Caco-2 (cell line): ENCODE measurements around the gene KLHDC7A. TPM values are rescaled to one million over a fixed set of nuclear protein-coding genes. Genes with fewer than 3 reads are reported as not detected.

Experiments used
- BruUV-seq: library from RNA; stranded (reverse); fragments of 400-500 nt; replicated peaks from 2 replicates; lab custom pipeline; 2021; lab: Mats Ljungman, UMichigan
- CTCF ChIA-PET: fragments of 300-600 bp; sonication (Branson Sonifier 250); formaldehyde crosslinking; loops from one replicate; lab custom pipeline; 2022; ENCODE audit warnings: antibody characterized with exemption; lab: Charles Lee
- POLR2A ChIA-PET: fragments of 300-600 bp; sonication (Branson Sonifier 250); formaldehyde crosslinking; loops from one replicate; lab custom pipeline; 2022; ENCODE audit warnings: antibody characterized with exemption; lab: Charles Lee
- DNase-seq, 2 experiments: peaks; one replicate each; pipeline versions ENCODE4 v3.0.0 to v3.0.0-alpha.2; 2020 to 2022
- H3K27me3 ChIP-seq: replicated peaks from 2 replicates; pipeline ENCODE4 v1.6.0; 2011; ENCODE audit warnings: low read length; ENCODE audit not compliant: control insufficient read depth, insufficient read depth
- H3K36me3 ChIP-seq: 2 replicates; pipeline ENCODE4 v1.5.1; 2011; ENCODE audit warnings: low read length; ENCODE audit not compliant: control insufficient read depth, insufficient read depth
- H3K4me1 ChIP-seq: fragments of 250-450 bp; sonication (Bioruptor Pico); 2 replicates; pipeline ENCODE4 v1.5.1; 2020; ENCODE audit warnings: mild to moderate bottlenecking
- H3K4me3 ChIP-seq: 2 replicates; pipeline ENCODE4 v1.5.1; 2011; ENCODE audit warnings: low read depth, mild to moderate bottlenecking, control low read depth, low read length
- H3K9me3 ChIP-seq: fragments of 250-450 bp; sonication (Bioruptor Pico); 2 replicates; pipeline ENCODE4 v1.5.1; 2020; ENCODE audit warnings: mild to moderate bottlenecking, moderate library complexity
- H3K27ac Mint-ChIP-seq: one replicate; pipeline ENCODE4 v1.8.0; 2022; ENCODE audit warnings: mixed read lengths; ENCODE audit not compliant: unreplicated experiment
- H3K27me3 Mint-ChIP-seq: one replicate; pipeline ENCODE4 v1.8.0; 2022; ENCODE audit warnings: mixed read lengths; ENCODE audit not compliant: insufficient read depth, unreplicated experiment
- H3K36me3 Mint-ChIP-seq: one replicate; pipeline ENCODE4 v1.8.0; 2022; ENCODE audit warnings: mild to moderate bottlenecking, mixed read lengths; ENCODE audit not compliant: insufficient read depth, unreplicated experiment
- H3K4me1 Mint-ChIP-seq: one replicate; pipeline ENCODE4 v1.8.0; 2022; ENCODE audit warnings: low read depth, mixed read lengths; ENCODE audit not compliant: unreplicated experiment
- H3K4me3 Mint-ChIP-seq: one replicate; pipeline ENCODE4 v1.8.0; 2022; ENCODE audit warnings: mild to moderate bottlenecking, moderate library complexity, mixed read lengths; ENCODE audit not compliant: unreplicated experiment
- H3K9me3 Mint-ChIP-seq: one replicate; pipeline ENCODE4 v1.8.0; 2022; ENCODE audit warnings: mixed read lengths; ENCODE audit not compliant: unreplicated experiment
- intact Hi-C: fragments of 100-400 bp; cut with micrococcal nuclease; formaldehyde crosslinking; loops from one replicate; pipeline ENCODE4 v1.10.0; 2022; ENCODE audit not compliant: unreplicated experiment
- total RNA-seq: library from RNA; stranded (reverse); gene quantifications from 2 replicates; pipeline ENCODE4 v1.2.3, GENCODE V29; 2022
- TF ChIP-seq, protein P1 (sequence below), 2 experiments: fragments of 200-600 bp in 1 of 2; IDR thresholded peaks; 1 replicate in 1 of 2; 2 replicates in 1 of 2; pipeline versions ENCODE4 v1.5.1 to v1.8.0; 2011 to 2022; ENCODE audit warnings: antibody characterized with exemption in 1 of 2, control low read depth in 1 of 2, inconsistent platforms in 1 of 2, low read depth in 1 of 2, low read length in 1 of 2, mild to moderate bottlenecking in 1 of 2, moderate library complexity in 1 of 2; ENCODE audit not compliant: insufficient read depth in 1 of 2, severe bottlenecking in 1 of 2, unreplicated experiment in 1 of 2

KLHDC7A gene
- total RNA-seq, 1 experiment from 2014 or later = 6.1 TPM

- ChIA-PET CTCF (no interaction called here), POLR2A (interaction anchor here (0.6 kb wide), 1 partner anchor 1149 kb away, joined by 3 read pairs; no protein-coding TSS in a partner anchor)
- no peak overlapping the region for H3K4me3 ChIP-seq
- no peaks in the 10 kb centered on the region for H3K4me1 ChIP-seq
- no peaks in the 10 kb centered on the region for H3K4me1 Mint-ChIP-seq
- intact Hi-C loops = no loop called here
- DNase-seq = no peak
- H3K36me3 ChIP-seq = no peaks in the 10 kb centered on the region
- no TSS peak for BruUV-seq
- H3K27me3 ChIP-seq = no peaks in the 10 kb centered on the region
- H3K9me3 ChIP-seq = no peaks in the 10 kb centered on the region
- peaks cover 3% of the 10 kb centered on the region for H3K27me3 Mint-ChIP-seq
- TF ChIP-seq, protein P1, sequence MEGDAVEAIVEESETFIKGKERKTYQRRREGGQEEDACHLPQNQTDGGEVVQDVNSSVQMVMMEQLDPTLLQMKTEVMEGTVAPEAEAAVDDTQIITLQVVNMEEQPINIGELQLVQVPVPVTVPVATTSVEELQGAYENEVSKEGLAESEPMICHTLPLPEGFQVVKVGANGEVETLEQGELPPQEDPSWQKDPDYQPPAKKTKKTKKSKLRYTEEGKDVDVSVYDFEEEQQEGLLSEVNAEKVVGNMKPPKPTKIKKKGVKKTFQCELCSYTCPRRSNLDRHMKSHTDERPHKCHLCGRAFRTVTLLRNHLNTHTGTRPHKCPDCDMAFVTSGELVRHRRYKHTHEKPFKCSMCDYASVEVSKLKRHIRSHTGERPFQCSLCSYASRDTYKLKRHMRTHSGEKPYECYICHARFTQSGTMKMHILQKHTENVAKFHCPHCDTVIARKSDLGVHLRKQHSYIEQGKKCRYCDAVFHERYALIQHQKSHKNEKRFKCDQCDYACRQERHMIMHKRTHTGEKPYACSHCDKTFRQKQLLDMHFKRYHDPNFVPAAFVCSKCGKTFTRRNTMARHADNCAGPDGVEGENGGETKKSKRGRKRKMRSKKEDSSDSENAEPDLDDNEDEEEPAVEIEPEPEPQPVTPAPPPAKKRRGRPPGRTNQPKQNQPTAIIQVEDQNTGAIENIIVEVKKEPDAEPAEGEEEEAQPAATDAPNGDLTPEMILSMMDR (IDR thresholded peaks at IDR 0.05; ENCODE audit: insufficient read depth in 1 of 2, low read depth in 1 of 2, low read length in 1 of 2, severe bottlenecking in 1 of 2, unreplicated experiment in 1 of 2) = no peak
- H3K27ac Mint-ChIP-seq = no peak overlapping the region
- H3K4me3 Mint-ChIP-seq = no peak overlapping the region
- no peaks in the 10 kb centered on the region for H3K9me3 Mint-ChIP-seq
- no peaks in the 10 kb centered on the region for H3K36me3 Mint-ChIP-seq
Measured at GRCh38 chr1:18470671-18471355, 9.9 kb upstream of the KLHDC7A start.

DNA sequence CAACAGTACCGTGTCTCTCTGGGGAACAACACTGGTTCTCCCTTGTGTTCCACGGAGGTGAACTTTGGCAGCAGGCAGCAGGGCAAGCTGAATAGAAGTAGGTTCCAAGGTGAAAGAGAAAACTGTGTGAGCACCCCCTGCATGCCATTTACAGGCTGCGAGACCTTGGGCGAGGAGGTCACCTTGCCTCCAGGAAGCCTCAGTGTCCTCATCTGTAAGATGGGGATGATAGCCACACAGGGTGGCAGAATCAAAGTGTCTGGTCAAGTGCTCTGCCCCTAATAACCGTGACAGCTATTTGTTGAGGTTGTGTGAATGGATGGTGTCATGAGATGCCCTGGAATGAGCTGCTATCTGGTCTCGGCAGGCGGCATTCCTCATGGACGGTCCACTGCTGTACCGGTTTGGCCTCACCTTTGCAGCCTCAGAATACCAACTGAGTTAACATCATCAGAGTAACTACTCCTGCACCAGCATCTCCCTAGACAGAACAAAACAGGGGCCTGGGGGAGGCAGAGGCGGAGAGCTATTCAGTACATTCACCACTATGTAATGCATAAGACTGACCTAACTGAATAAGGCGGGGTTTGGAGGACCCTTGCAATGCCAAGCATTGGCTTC, 7.4 kb upstream of the KLHDC7A start:
- Mint-ChIP-seq H3K4me3 (no peak overlapping the region), H3K4me1 (no peaks in the 10 kb centered on the region), H3K36me3 (no peaks in the 10 kb centered on the region), H3K27ac (no peak overlapping the region), H3K9me3 (no peaks in the 10 kb centered on the region), H3K27me3 (peaks cover 3% of the 10 kb centered on the region)
- no peak for DNase-seq
- H3K4me3 ChIP-seq = no peak overlapping the region
- no peaks in the 10 kb centered on the region for H3K9me3 ChIP-seq
- BruUV-seq = no TSS peak
- ChIA-PET POLR2A (no interaction called here), CTCF (no interaction called here)
- H3K27me3 ChIP-seq = no peaks in the 10 kb centered on the region
- no peaks in the 10 kb centered on the region for H3K4me1 ChIP-seq
- TF ChIP-seq, protein P1 (IDR thresholded peaks at IDR 0.05; ENCODE audit: insufficient read depth in 1 of 2, low read depth in 1 of 2, low read length in 1 of 2, severe bottlenecking in 1 of 2, unreplicated experiment in 1 of 2) = no peak
- intact Hi-C loops = no loop called here
- no peaks in the 10 kb centered on the region for H3K36me3 ChIP-seq

GRCh38 chr1:18474559-18475175, 6.1 kb upstream of the KLHDC7A start:
- no peaks in the 10 kb centered on the region for H3K27me3 Mint-ChIP-seq
- no peaks in the 10 kb centered on the region for H3K9me3 Mint-ChIP-seq
- no peak overlapping the region for H3K4me3 Mint-ChIP-seq
- Histone ChIP-seq H3K27me3 (no peaks in the 10 kb centered on the region), H3K9me3 (no peaks in the 10 kb centered on the region), H3K36me3 (no peaks in the 10 kb centered on the region), H3K4me3 (no peak overlapping the region), H3K4me1 (peaks cover 1% of the 10 kb centered on the region; the same call in 1 of the 2 replicates)
- BruUV-seq = no TSS peak
- DNase-seq = no peak
- POLR2A ChIA-PET = no interaction called here
- CTCF ChIA-PET = no interaction called here
- no peaks in the 10 kb centered on the region for H3K36me3 Mint-ChIP-seq
- H3K27ac Mint-ChIP-seq = no peak overlapping the region
- TF ChIP-seq, protein P1 (IDR thresholded peaks at IDR 0.05; ENCODE audit: insufficient read depth in 1 of 2, low read depth in 1 of 2, low read length in 1 of 2, severe bottlenecking in 1 of 2, unreplicated experiment in 1 of 2) = no peak
- intact Hi-C loops = no loop called here
- no peaks in the 10 kb centered on the region for H3K4me1 Mint-ChIP-seq
